Raji (cell line): ENCODE results near the gene PDZRN4.

Experiments used
- POLR2A ChIP-seq: IDR thresholded peaks from 2 replicates; pipeline ENCODE4 v1.6.1; 2011; ENCODE audit warnings: low read depth, low read length, control low read depth; ENCODE audit not compliant: insufficient read depth

PDZRN4 gene

DNA sequence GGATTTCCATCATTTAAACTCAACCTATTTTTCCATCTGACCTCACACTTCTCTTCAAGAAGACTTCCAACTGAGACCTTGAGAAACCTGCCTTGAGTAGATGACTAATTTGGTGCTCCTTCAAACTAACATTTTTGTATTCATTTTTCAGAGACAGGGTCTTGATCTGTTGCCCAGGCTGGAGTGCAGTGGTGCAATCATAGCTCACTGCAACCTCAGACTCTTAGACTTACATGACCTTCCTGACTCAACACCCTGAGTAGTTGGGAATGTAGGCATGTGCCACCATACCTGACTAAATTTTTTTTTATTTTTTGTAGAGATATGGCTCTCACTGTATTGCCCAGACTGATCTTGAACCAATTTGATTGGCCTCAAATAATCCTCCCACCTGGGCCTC lies 389.9 kb downstream of the PDZRN4 start:
- no peak for TF ChIP-seq POLR2A

DNA sequence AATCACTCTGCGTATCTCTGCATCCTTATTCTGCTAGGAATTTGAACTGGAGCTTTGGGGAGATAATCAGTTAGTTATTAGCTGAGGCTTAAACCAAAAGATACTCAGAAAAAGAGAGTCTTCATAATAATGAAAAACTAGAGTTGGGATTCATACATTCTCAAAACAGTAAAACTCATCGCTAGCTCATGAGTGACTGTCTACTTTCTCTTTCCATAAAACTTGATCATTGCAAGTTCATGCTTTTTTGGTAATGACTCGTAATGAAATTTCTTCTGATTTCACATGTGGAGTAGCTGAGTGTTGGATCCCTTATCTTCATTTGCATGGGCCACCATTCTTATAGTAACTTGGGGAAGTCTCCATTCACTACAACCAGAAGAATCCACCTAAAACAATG lies 397.7 kb downstream of the PDZRN4 start:
- no peak for TF ChIP-seq POLR2A

DNA sequence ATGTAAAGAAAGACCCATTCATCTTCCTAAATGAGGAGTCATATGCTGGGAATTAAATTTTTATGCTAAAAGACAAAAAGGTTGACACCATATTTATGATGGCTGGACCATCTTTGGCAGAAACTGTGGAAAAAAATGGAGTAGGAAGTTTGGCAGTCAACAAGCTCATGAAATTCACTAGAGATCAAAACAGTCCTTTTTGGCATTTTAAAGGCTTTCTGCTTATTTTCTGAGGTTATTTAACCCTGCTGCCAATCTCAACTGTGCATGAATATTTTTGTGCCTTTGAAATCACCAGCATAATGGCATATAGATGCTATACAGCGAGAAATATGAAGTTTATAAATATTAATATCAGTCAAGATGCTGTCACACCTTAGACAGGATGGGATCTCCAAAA lies 399.5 kb downstream of the PDZRN4 start:
- no peak for TF ChIP-seq POLR2A

DNA sequence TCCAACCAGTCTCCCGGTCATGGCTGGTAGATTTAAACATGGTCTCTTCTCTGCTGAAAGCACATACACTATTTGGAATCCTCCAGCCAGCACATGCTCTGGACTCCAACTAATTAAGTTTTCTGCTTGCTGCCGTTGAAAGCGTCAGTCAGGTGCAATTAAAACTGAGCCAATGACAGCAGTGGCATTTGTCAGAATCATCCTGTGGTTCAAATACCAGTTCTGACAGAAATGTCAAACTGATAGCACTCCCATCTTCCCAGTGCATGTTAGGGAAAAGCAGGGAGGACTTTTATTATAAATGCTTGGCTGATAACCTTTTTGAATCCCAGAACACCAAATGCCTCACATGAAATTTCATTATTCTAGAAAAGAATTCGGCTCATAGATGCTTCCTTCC lies 401.8 kb downstream of the PDZRN4 start:
- TF ChIP-seq POLR2A = no peak

DNA sequence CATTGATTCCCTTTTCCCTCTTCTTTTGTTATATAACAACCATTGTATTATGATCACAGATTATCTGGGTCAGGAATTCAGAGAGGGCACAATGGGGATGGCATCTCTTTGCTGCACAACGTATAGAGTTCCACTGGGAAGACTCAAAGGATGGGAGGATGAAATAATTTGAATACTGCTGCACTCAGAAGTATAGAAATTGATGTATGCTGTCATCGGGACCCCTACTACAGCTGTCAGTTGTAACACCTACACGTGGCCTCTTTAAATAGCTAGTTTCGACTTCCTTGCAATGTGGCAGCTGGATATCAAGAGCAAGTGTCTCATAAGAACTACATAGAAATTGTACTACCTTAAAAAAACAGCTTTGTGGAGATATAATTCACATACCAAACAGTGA lies 408.1 kb downstream of the PDZRN4 start:
- TF ChIP-seq POLR2A = no peak

DNA sequence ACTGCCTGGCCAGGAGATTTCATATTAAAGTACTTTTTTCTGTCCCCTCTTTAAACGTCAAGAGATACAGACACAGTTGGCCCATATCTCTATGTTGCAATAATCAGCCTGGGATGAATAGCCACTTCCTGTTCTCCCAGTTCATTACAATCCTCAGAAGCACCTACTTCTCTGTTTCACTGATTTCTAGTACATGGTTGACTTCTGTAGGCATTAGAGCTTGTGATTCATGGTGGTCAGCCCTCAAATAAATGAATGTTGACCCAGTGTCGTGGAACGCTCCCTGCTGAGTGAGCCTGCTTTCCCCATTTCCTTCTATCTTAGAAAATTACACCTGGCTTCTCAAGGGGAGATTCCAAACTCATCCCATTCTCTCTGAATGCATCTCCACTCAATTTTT lies 416.7 kb downstream of the PDZRN4 start:
- no peak for TF ChIP-seq POLR2A

DNA sequence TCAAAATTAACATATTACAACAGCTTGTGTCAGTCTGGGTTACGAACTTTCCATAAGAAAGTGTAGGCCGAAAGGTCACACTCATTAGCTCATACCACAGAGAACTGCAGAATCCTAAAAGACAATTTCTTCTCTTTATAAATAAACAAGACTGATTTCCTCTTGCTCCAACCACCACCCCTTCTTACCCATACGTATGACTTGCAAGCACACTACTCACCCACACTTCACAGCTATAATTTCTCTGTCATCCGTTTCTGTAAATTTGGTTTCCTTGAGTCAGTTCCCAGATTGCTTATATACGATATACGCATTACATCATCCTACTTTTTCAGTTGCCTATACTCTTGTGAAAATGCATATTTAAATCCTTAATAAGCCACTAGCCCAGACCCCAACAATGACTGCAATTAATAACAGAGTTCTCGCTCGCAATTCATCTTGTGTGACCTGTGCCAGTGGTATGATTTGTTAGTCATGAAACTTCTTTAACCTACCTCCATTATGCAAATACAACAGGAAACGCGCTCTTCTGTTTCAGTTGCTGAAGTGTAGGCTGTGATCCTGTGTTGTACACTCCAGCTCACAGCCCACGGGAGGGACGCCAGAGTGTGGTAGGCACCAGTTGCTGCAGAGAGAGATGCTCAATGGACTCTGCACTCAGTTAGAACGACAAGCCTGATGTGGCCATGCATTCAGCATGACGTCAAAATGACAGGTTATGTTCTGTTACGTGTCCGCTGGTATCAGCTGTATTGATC lies 417.6 kb downstream of the PDZRN4 start:
- TF ChIP-seq POLR2A = no peak

DNA sequence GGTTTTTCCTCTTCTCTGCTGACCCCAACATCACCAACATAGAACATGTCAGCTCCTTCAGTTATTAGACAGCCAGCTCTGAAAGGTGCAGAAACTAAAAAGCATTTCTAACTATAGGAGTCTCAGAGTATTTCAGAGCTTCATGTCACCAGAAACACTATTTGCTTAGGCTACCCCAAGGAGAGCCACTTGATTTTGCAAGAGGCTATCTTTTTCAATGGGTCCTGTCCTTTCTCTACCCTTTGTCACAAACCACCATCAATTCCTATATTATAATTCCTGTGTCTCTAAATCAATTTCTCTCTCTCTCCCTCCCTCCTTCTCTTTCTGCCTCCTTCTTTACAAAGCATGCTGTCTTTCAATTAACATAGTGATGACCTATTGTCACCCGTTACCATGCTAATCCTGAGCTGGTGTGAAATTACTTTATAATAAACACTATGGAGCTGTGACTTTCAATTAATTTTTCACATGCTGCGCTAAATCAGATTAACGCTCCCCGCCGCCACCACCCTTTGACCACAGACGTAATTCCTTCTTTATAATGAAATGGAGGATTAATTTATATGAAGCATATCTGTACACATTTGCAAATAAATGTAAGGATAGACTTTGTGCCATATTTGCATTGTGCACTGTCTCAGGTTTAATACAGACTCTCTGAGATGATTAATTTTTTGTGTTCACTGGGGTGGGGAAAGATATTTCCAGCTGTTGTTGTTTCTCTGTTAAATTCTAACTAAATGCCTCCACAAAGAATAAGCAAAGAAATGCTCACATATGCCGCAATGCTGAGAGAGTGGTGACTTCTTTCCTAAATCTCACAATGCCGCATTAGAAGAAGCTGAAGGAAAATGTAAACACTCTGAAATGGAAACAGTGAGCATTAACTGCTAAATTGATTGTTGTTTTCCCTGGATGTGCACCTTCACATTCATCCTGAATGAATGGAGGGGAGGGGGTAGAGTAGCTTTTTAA lies 418.6 kb downstream of the PDZRN4 start:
- TF ChIP-seq POLR2A = no peak

DNA sequence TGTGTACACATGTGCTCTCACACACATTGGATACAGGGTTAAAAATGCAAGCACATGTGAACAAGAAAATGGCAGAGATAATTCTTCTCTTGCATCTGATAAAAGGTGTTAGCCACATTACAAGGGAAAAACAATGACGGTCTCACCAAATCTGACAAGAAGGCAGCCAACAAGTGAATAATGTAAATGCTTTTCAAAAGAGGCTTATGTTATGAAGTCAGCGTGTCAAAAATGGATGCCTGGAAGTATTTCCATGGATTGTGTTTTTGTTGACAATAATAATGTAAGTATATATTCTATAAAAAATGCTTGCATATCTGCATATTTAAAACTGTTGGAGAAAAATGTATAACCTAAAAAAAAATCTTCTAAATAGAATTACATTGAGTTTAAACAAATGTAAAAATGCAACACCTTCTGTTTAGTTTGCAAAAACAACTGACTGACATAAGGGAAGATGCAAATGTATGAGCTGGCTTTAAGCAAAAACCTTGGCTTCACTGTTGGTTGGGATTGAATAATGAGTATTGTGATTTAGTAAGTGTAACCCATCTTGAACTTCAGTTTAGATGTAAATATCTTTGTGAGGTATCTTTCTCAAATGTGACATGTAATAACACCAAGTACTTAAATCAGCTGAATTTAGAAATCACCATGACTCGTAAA lies 424.9 kb downstream of the PDZRN4 start:
- TF ChIP-seq POLR2A = no peak

DNA sequence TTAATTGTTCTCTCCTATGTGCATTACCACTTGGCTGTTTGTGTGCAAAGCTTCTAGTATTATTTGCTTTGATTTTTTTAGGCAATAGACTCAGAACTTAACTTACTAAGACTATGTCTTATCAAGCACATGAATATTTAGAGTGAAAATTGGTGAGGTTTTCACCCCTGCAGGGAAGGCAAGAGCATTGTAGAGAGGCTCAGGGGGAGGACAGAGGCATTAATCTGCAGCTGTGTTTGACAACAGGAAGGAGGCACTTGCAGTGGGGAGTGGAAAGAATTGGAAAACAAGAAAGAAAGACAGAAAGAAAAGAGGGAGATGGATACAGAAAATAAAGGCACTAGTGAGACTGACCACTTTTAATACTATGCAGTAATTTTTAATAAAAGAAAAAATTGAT lies 431.6 kb downstream of the PDZRN4 start:
- no peak for TF ChIP-seq POLR2A

DNA sequence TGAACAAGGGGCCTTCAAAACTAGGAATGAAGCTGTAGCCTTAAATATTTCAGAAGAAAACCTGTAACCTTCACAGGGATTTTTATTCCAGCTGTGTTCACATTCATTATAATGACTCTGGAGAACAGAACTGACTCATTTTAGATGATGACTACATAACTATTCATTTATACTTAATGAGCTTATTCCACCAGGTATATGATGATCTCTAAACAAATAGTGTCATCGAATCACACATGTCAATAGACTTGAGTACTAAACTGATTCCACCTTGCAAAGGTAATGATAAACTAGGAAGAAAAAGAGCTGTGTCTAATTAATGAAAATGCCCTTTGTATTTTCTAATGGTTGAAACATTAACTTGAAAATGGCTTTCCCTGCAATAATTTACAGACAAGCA lies 433.2 kb downstream of the PDZRN4 start:
- TF ChIP-seq POLR2A = no peak
